ENCODE measurements around the gene NT5DC3.

DNA sequence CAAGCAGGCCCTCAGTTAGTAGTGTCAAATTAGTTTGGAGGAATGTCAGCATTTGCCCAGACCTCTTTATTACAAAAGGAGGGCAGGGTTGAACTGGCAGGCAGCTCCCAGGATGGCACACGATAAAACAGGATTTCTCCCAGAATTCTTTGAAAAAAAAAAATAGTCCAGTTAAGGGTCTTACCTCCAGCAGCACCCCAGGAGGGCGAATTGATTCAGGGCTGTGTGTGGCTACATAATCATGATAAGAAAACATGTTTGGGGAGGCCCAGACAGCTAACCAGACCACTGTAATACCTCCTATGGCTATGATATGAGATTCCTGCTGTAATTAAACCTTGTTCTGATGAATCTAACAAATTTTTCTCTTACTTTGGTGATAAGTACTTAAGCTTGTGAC lies 38.8 kb upstream of the NT5DC3 start:
- TF ChIP-seq CTCF (IDR thresholded peaks at IDR 0.05; ENCODE audit: low read depth, low read length, missing input control) (no peak), GABPA (IDR thresholded peaks at IDR 0.05 in 1 of 2, conservative IDR thresholded peaks at IDR 0.05 in 1 of 2) (no peak), MAX (IDR thresholded peaks at IDR 0.05) (no peak), ZBTB33 (IDR thresholded peaks at IDR 0.05) (no peak), HNF4A (conservative IDR thresholded peaks at IDR 0.05) (no peak), HNF4G (IDR thresholded peaks at IDR 0.05) (no peak), RXRA (IDR thresholded peaks at IDR 0.05) (no peak), JUND (IDR thresholded peaks at IDR 0.05) (no peak)
- TF ChIP-seq, protein P1, sequence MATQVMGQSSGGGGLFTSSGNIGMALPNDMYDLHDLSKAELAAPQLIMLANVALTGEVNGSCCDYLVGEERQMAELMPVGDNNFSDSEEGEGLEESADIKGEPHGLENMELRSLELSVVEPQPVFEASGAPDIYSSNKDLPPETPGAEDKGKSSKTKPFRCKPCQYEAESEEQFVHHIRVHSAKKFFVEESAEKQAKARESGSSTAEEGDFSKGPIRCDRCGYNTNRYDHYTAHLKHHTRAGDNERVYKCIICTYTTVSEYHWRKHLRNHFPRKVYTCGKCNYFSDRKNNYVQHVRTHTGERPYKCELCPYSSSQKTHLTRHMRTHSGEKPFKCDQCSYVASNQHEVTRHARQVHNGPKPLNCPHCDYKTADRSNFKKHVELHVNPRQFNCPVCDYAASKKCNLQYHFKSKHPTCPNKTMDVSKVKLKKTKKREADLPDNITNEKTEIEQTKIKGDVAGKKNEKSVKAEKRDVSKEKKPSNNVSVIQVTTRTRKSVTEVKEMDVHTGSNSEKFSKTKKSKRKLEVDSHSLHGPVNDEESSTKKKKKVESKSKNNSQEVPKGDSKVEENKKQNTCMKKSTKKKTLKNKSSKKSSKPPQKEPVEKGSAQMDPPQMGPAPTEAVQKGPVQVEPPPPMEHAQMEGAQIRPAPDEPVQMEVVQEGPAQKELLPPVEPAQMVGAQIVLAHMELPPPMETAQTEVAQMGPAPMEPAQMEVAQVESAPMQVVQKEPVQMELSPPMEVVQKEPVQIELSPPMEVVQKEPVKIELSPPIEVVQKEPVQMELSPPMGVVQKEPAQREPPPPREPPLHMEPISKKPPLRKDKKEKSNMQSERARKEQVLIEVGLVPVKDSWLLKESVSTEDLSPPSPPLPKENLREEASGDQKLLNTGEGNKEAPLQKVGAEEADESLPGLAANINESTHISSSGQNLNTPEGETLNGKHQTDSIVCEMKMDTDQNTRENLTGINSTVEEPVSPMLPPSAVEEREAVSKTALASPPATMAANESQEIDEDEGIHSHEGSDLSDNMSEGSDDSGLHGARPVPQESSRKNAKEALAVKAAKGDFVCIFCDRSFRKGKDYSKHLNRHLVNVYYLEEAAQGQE (IDR thresholded peaks at IDR 0.05), result no peak
